ENCODE results near the gene POLN.

POLN gene

DNA sequence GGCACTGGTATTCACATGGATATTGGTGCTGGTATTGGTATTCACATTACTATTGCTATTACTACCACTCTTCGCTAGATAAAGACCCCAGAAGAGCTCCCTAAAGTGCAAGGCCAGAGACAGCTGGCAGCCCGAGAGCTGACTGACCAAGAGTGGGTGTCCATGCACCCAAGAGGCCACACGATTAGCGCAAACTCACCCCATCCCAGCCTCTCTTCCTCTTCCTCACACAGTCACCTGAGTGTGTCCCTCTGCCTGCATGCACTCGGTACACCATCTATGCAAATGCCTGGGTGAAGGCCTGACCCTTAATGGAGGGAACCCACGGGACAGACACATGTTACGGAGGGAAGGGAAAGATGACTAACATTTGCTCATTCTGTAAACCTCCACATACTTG is 86.7 kb downstream of the POLN start:
- DNase-seq = no peak

DNA sequence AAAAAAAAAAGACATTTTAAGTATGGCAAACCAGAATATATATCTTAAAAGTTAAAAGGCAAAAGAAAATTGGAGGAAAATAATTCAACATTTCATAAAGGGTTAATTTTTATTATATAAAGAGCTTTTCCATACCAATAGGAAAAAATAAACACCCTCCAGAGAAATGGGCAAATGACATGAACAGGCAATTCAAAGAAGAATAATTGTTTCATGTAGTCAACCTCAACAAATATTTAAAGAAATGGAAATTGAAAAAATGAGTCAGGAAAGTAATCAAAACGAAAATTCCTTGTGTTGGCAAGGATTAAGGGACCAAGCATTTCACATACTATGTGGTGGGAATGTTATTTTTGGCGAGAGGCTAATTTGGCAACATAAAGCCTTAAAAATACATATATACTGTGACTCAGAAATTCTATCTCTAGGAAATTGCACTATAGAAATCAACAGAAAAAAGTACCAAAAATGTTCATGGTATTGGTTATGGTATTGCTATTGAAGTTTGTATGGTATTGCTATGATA is 87.6 kb downstream of the POLN start:
- no peak for DNase-seq

DNA sequence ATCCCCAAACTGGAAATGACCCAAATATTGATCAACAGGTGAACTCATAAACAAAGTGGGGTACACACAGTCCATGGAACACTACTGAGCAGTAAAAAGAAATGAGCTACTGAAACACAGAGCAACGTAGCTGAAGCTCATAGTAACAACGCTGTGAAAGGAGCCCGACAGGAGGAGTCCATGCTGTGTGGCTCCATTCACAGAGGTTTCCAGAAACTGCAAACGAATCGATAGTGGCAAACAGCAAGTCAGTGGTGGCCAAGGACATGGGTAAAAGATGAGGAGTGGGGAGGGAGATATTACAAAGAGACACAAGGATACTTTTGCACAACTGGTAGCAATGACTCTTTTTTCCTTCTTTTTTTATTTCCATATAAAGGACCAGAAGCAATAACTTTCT is 90.4 kb downstream of the POLN start:
- DNase-seq = no peak

DNA sequence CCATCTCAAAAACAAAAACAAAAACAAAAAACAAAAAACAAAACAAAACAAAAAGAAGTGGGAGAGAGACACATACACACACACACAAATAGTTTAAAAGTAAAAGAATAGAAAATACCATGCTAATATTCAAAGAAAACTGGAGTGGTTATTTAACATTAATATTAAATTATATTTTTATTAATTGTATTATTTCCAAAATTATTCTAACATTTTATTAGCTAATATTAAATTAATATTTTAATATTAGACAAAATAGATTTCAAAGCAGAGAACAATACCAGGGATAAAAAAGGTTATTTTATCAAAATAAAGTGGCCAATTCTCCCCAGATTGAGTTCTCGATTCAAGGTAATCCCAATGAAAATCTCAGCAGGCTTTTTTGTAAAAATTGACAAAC is 91.8 kb downstream of the POLN start:
- no peak for DNase-seq

DNA sequence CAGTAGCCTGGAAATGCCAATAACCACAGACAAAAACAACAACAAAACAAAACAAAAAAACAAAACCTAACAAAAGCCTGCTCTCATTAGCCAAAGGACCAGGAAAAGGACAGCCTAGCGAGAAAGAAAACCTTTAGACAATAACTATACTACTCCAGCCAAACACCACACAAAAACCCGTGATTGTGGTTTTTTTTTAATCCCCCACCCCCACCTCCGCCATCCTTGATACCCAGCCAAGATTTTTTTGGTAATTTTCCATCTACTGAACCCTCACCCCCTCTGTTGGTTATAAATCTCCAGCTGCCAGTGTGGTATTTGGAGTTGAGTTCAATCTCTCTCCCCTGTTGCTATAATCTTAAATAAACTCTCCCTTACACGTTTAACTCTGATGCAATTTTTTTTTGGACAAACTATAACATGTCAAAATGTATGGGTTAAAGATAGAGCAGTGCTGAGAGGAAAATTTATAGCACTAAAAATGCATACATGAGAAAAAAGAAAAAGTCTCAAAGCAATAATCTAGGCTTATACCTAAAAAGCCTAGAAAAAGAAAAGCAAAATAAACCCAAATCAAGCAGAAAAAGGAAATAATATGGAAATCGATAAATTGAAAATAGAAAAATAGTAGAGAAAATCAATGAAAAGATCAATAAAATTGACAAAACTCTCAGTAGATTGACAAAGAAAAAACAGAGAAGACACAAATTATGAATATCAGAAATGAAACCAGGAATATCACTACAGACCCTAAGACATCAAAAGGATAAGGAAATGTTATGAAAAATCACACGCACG is 99.1 kb downstream of the POLN start:
- peak; percentile 21 for DNase-seq

DNA sequence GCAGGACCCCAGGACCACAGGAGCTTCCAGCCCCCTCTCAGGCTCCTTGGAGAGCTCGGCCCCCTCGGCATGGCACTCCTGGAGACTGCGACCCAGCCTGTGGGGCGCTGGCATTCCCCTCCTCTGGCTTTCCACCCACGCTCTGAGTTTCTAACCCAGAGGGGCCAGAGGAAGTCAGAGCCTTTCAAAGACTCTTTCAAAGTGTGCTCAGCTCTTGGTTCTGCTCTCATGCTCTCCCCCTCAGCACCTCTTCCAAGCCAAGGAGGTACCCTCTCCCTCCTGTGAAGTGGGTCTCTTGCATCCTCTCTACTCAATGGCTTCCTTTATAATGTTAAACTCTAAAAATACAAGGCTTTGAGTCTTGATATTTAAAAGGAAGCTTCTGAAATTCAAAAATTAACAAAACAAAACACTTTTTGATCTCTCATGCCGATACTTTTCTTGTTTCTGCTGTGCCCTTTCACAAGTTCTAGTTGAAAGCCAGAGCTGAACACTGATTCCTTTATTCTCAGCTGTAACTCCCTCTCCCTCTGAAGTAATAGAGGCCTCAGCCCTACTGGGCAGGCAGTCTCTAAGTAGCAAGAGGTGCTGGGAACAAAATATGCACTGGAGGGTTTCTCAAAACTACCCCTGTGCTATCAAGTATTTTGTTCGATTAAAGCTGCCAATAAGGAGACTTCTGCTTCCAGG is 100.0 kb downstream of the POLN start:
- DNase-seq = no peak

DNA sequence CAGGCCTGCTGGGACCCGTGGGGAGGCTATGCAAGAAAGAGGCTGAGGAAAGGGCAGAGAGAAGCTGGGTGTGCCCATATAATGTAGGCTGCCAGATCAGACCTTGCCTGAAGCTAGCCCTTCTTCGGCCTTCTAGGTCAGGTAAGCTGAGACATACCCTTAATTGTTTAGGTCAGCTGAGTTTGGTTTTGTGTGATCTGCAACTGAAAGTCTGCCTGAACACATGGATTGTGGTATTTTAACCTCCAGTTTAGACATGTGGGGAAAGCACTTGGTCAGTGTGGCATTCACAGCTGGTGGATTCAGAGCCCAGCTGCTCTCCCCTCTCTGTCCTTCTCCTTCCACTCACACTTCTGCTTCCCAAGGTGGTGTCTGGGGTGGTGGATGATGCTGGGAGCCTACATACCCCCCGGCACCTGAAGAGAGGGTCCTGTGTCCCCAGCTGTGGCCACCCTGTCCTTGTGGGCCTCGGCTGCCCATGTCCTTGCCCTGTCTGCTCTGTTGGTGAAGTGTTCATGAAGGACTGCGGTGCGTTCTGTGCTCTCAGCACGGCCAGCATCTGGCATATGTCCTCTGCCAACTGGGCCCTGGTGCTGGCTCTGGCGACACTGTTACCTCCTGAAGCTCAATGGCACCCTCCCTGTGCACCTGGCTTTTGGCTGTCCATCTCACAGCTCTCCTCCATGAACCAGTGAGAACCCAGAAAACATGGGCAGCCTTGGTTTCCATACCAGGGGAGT is 100.7 kb downstream of the POLN start:
- DNase-seq = no peak

DNA sequence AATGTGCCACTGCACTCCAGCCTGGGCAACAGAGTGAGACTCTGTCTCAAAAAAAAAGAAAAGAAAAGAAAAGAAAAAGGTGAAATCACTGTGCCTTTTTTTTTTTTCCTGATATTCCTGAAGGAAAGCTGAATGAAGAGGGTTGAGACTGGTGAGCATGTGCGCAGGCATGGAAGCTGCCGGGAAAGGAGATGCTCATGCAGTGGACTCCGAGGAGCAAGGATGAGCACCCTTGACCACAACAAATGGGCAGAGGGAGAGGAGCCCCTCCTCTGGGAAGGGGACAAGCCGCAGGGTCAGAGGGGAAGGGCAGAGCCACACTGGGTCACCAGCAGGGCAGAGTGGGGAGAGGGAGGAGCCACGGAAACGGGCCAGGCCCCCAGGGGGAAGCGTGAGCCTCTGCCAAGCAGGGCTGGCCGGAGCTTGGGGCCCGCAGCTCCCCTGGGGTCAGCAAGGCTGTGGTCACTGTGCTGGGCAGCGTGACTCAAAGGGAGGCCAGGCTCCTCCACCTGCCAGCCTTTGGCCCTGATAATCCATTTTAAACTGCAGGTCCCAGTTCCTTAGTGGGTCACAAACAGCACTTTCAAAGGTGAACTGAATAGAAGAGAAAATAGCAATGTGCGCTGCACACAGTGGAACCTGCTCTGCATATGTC is 102.9 kb downstream of the POLN start:
- DNase-seq = no peak

DNA sequence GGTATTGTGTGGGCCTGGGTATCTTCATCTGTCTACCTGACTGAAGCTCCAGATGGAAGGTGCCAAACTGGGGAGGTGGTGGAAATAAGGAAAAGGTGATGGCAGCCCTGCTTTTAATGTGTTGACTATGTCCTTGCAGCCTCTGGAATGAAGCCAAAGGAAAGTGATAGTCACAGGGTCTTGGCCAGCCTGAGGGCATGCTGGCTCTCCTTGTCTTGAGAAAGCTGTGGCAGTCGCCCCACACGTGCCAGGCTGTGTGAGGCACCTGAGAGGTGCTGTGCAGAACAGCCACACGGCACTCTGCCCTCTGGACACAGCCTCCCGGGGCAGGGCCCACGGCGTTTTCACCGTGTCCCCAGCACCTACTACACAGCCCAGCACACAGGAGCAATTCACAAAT is 105.2 kb downstream of the POLN start:
- no peak for DNase-seq

DNA sequence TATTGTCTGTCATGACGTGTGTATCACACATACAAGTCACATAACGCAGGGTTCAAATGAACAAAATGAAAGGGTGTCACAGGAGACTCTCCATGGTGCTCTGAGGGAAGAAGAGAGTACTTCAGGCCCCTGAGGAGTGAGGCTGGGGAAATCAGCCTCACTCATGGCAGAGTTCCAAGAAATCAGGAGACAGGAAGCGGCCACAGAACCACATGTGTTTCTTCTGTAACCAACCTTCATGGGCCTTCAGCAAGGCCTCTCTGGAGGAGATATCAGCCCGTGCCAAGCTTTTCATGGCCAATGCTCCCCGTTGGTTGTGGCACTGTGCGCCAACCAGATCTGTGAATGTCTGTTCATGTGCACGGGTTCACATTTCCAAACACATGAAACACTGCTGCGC is 106.8 kb downstream of the POLN start:
- DNase-seq = no peak

DNA sequence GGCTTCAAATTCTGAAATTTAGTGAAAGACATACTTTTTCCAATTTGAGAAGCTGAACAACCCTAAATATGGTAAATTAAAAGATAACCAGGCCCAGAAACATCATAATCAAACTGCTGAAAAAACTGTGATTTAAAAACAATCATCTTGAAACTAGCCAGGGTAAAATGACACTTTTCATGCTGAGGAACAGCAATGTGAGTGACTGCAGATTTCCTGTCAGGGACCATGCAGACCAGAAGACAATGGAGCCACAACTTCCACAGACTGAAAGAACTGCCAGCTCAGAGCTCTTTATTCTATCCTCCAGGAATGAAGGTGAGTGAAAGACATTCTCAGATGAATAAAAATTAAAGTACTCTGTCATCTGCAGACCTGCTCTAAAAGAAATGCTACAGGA is 109.5 kb downstream of the POLN start:
- DNase-seq = no peak

DNA sequence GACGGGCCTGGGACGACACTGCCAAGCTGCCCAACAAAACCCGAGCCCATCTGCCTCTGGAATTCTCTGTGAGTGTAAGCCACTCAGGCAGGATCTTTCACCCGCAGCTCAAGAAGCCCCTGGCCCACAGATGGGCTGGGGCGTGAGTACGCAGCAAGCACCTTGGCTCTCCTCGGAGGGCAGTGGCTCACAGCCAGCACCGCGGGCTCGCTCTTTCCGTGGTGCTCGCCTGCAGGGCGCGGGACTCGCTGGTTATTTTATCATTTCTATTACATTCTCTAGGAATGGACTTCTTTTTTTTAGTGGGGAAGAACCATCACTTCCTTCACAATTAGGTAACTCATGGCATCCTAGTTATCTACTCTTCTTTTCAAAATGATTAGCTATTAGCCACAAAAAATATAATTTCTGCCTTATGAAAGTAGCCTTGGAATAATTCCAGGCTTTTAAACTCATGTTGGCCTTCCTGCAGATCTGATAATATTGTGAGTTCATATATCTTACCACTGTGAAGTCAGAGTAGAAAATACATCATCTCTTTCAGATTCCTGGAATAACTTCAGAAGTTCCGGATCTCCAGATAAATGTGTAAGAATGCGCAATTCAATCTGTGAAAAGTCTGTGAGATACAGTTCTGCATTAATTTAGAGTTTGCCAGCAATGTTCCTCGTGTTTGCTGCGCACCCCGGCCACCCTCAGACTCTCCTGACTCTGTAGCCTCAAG is 114.2 kb downstream of the POLN start:
- no peak for DNase-seq

DNA sequence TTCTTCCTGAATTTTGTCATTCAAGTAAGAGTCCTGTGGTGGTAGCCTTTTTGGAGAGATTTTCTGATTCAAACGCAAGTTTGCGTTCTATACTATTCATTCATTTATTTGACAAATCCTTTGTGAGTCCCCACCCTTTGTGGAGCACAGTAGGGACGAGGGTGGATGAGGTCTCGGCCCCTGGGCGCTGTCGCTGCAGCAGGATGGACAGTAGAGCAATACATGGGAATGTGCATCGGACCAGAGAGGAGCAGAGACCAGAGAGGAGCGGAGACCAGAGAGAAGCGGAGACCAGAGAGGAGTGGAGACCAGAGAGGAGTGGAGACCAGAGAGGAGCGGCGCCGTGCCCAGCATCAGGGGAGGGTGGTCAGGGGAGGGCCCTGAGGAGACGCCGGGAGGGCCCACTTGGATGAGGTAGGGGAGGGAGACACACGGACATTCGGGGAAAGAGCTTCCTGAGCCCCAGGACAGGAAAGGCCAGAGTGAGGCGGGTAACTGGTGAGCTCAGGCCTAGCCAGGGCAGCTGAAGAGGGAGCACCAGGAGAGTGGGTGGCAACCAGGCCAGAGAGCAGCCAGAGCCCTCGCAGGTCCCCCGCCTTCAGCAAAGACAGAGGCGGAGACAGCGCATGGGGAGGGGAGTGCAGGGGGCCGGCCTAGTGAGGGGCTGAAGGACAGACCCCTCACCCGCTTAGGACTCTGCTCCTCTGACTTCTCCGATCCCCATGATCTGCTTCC is 115.4 kb downstream of the POLN start:
- DNase-seq = no peak

DNA sequence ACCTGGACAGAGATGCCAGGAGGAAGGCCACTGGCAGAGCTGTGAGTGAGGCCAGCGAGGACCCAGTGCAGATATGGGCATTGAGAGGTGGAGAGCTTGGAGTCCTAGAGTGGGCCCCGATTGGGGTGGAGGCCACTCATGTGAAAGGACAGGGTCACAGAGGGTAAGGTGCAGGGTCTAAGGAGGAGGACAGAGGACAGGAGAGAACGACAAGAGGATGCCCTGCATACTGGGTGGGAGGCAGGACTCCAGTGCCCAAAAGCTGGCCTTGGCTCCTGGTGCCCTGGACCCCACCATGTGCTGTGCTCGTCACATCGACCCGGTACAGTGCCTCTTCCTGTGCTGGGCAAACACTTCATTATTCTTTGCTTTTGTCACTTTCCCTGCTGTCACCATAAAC is 116.1 kb downstream of the POLN start:
- DNase-seq = no peak

DNA sequence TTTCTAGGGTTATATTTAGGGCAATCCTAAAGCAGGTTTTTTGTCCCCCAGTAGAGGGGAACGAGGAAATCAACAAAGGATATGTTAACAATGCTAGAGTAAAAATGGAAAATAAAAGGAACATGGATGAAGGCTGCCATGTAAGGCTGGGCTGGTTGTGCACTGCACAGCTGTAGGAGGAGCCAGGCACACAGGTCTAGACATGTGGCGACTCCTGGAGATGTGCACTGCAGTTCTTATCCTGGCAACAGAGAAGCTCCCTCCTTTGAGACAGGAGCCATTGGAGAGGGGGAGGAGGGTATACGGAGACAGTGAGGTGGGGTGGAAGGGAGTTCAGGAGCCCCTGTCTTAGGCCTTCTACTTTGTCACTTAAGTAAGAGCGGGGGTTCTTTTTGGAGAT is 116.9 kb downstream of the POLN start:
- DNase-seq = no peak

DNA sequence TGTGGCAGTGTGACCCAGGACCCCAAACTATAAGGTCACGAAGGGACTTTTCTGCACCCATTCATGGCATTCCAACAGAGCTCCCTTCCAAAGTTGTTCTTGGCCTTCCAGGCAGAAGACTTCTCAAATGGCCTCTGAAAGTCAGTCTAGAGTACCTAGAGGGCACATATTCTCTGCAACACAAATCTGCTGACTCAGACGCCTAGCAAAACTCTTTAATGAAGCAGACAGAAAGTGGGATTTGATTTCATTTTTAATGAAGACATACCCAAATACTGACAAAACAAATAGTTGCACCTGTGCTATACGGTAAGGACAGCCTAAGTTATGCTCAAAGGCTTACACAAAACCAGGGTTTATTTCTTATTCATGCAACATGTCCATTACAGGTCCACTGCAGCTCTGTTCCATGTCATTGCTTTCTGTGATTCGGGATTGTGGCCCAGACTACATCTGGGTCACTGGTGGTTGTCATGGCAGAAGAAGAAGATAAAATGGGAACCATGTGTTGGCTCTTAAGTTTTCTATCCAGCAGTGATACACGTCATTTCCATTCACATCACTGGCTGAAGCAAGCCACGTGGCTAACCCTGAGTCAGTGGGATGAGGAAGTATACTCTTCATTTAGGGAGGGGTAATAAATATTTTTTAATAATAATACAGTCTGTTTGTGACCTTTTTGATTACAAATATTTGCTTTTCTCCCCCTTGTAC is 125.1 kb downstream of the POLN start:
- no peak for DNase-seq

DNA sequence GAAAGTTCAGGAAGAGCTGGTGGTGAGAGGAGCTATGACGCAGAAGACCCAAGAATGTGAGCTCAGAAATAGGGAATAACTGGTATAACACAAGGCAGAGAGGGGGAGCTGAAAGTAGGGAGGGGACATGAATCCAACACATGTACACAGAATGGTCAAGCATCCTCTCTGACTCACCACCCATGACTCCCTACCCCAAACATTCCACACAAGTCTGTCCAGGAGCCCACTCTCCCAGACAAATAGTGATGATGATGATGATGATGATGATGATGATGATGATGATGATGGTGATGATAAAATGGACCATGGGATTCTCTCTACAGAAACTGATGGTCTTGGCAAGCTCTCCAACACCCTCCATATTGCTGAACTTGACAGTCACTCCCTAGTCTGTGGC is 136.4 kb downstream of the POLN start:
- no peak for DNase-seq

DNA sequence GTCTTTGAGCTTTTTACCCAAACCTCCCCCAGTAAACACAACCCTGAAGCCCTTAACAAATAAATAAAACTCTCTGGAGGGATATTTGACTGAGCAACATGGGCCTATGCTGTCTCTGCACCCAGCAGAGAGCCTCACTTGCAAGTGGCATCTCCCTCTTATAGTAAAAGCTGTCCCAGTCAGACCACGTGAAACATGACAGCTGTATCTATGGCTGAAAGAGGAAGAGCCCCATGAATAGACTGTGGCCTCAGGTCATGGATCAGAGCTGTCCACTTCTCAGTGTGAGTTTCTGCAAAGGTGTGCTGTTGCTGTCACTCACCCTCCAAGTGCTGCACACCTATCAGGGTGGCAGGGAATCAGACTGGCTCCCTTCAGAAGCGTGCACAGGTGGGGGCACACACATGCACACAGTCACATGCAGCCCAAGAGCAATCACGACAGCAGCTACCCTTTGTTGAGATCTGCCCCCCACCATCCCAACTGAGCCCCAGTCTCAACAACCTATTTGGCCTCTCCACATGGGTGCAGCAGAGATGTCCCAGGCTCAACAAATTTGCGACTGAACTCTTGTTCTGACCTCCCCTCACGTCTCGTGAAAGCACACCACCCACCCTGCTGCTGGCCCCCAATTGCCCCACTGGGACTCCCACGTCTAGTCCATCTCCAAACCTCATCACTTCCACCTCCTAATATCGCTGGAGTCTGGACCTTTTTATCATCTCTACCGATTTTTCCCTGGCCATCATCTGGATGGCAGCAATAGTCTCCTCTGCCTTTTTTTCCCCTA is 137.2 kb downstream of the POLN start:
- DNase-seq = no peak

DNA sequence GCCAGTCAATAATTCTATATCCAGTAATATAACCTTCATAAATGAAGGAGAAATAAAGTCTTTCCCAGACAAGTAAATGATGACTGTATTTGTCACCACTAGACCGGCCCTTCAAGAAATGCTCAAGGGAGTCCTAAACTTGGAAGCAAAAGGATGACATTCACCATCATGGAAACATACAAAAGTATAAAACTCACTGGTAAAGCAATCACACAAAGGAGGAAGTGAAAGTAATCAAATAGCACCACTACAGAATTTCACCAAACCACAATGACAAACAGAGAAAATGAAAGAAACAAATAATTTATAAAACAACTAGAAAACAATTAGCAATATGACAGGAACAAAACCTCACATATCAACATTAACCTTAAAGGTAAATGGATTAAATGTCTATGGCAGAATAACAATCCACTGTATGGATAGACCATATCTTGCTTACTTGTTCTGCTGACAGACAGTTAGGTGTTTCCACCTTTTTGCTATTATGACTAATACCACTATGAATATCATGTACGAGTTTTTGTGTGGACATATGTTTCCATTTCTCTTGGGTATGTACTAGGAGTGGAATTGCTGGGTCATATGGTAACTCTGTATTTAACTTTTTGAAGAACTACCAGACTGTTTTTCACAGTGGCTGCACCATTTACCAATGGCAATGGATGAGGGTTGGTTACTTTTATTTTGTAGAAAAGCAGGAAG is 137.9 kb downstream of the POLN start:
- no peak for DNase-seq

Measured in NCI-H2171 treated with DMSO at 0.1 percent for 48 hours (cell line).